Nephron (organoid): ENCODE results near the gene COL15A1.

Experiments used
- H3K27ac Mint-ChIP-seq, 3 experiments: 2 replicates each; pipeline ENCODE4 v1.8.0; 2020; ENCODE audit warnings: mixed read lengths in 3 of 3, mild to moderate bottlenecking in 2 of 3, moderate library complexity in 1 of 3
- H3K27me3 Mint-ChIP-seq: 2 replicates; pipeline ENCODE4 v1.8.0; 2021; ENCODE audit warnings: low read depth, mild to moderate bottlenecking, moderate library complexity, mixed read lengths
- H3K36me3 Mint-ChIP-seq: 2 replicates; pipeline ENCODE4 v1.8.0; 2020; ENCODE audit warnings: low read depth, mixed read lengths
- H3K4me1 Mint-ChIP-seq: 2 replicates; pipeline ENCODE4 v1.8.0; 2020; ENCODE audit warnings: mixed read lengths
- H3K4me3 Mint-ChIP-seq, 3 experiments: 2 replicates each; pipeline ENCODE4 v1.8.0; 2020; ENCODE audit warnings: mild to moderate bottlenecking in 3 of 3, mixed read lengths in 3 of 3, moderate library complexity in 2 of 3
- H3K9me3 Mint-ChIP-seq: 2 replicates; pipeline ENCODE4 v1.8.0; 2020; ENCODE audit warnings: mixed read lengths
- CTCF ChIP-seq, 3 experiments: fragments of 200-600 bp; sonication (generic); IDR thresholded peaks; one replicate each; pipeline ENCODE4 v1.5.0; 2021; ENCODE audit warnings: antibody characterized with exemption in 3 of 3; ENCODE audit not compliant: unreplicated experiment in 3 of 3

COL15A1 gene

GRCh38 chr9:98950262-98950661, 6.6 kb downstream of the COL15A1 start:
- no peak overlapping the region for H3K27ac Mint-ChIP-seq
- H3K36me3 Mint-ChIP-seq: no peaks in the 10 kb centered on the region

GRCh38 chr9:98951967-98952366, 8.3 kb downstream of the COL15A1 start:
- TF ChIP-seq CTCF (IDR thresholded peaks at IDR 0.05; ENCODE audit: unreplicated experiment in 3 of 3): no peak
- H3K27me3 Mint-ChIP-seq: peaks cover 26% of the 10 kb centered on the region
- no peak overlapping the region for H3K27ac Mint-ChIP-seq
- no peaks in the 10 kb centered on the region for H3K36me3 Mint-ChIP-seq
- peaks cover 5% of the 10 kb centered on the region for H3K9me3 Mint-ChIP-seq
- no peaks in the 10 kb centered on the region for H3K4me1 Mint-ChIP-seq
- H3K4me3 Mint-ChIP-seq: no peak overlapping the region

More at GRCh38 chr9:98950262-98950661, 6.6 kb downstream of the COL15A1 start:
- peaks cover 3% of the 10 kb centered on the region for H3K9me3 Mint-ChIP-seq
- peaks cover 40% of the 10 kb centered on the region for H3K27me3 Mint-ChIP-seq
- no peak for TF ChIP-seq CTCF (IDR thresholded peaks at IDR 0.05; ENCODE audit: unreplicated experiment in 3 of 3)
- H3K4me3 Mint-ChIP-seq: no peak overlapping the region
- no peaks in the 10 kb centered on the region for H3K4me1 Mint-ChIP-seq

- Mint-ChIP-seq H3K27me3 (peaks cover 13% of the 10 kb centered on the region), H3K9me3 (peaks cover 13% of the 10 kb centered on the region), H3K4me1 (peaks cover 9% of the 10 kb centered on the region), H3K4me3 (no peak overlapping the region), H3K27ac (no peak overlapping the region), H3K36me3 (no peaks in the 10 kb centered on the region)
- no peak for TF ChIP-seq CTCF (IDR thresholded peaks at IDR 0.05; ENCODE audit: unreplicated experiment in 3 of 3)
Observed at GRCh38 chr9:98953581-98954243, 10.0 kb downstream of the COL15A1 start.

- H3K4me1 Mint-ChIP-seq: peaks cover 11% of the 10 kb centered on the region
Observed at GRCh38 chr9:98954244-98954610, 10.5 kb downstream of the COL15A1 start.

GRCh38 chr9:98955259-98955658, 11.6 kb downstream of the COL15A1 start:
- Mint-ChIP-seq H3K36me3 (no peaks in the 10 kb centered on the region), H3K27ac (no peak overlapping the region), H3K4me3 (no peak overlapping the region), H3K27me3 (no peaks in the 10 kb centered on the region), H3K9me3 (peaks cover 13% of the 10 kb centered on the region), H3K4me1 (peaks cover 18% of the 10 kb centered on the region)
- no peak for TF ChIP-seq CTCF (IDR thresholded peaks at IDR 0.05; ENCODE audit: unreplicated experiment in 3 of 3)

More at GRCh38 chr9:98954244-98954610, 10.5 kb downstream of the COL15A1 start:
- Mint-ChIP-seq H3K27ac (no peak overlapping the region), H3K27me3 (peaks cover 7% of the 10 kb centered on the region), H3K36me3 (no peaks in the 10 kb centered on the region), H3K9me3 (peaks cover 13% of the 10 kb centered on the region), H3K4me3 (no peak overlapping the region)
- no peak for TF ChIP-seq CTCF (IDR thresholded peaks at IDR 0.05; ENCODE audit: unreplicated experiment in 3 of 3)

- peak overlapping the region in 2 of 3 experiments; percentile 1 to 46 for H3K4me3 Mint-ChIP-seq
- H3K36me3 Mint-ChIP-seq: no peaks in the 10 kb centered on the region
- peak overlapping the region; percentile 60 to 97 (median 84) for H3K27ac Mint-ChIP-seq
- TF ChIP-seq CTCF (IDR thresholded peaks at IDR 0.05; ENCODE audit: unreplicated experiment in 3 of 3): no peak
- no peaks in the 10 kb centered on the region for H3K27me3 Mint-ChIP-seq
- peaks cover 13% of the 10 kb centered on the region for H3K9me3 Mint-ChIP-seq
- peaks cover 37% of the 10 kb centered on the region for H3K4me1 Mint-ChIP-seq
Observed at GRCh38 chr9:98957826-98958225, 14.1 kb downstream of the COL15A1 start.
